Neural cell (in vitro differentiated cells): ENCODE measurements around the gene RAB3IL1. TPM values are rescaled to one million over a fixed set of nuclear protein-coding genes. Genes with fewer than 3 reads are reported as not detected.

Experiments
- H2AFZ ChIP-seq: fragments of 200-600, 300-800 bp; sonication (generic), shearing (Covaris generic); 2 replicates; pipeline ENCODE4 v1.6.0; 2014; ENCODE audit warnings: low read depth, mild to moderate bottlenecking, antibody characterized with exemption, low read length, moderate library complexity
- H3F3A ChIP-seq: fragments of 200-600 bp; shearing (Covaris generic); 2 replicates; pipeline ENCODE4 v1.6.1; 2016; ENCODE audit warnings: mild to moderate bottlenecking, moderate library complexity, mixed read lengths, antibody characterized with exemption, low read length; ENCODE audit not compliant: insufficient read depth, poor library complexity, severe bottlenecking
- H3K27ac ChIP-seq: fragments of 200-600, 300-800 bp; sonication (generic), shearing (Covaris generic); 2 replicates; pipeline ENCODE4 v1.5.1; 2014; ENCODE audit warnings: mild to moderate bottlenecking, low read length, moderate library complexity
- H3K27me3 ChIP-seq: fragments of 300-800, 200-600 bp; sonication (generic), shearing (Covaris generic); 2 replicates; pipeline ENCODE4 v1.6.0; 2014; ENCODE audit warnings: mild to moderate bottlenecking, low read depth, low read length, moderate library complexity; ENCODE audit not compliant: insufficient read depth
- H3K36me3 ChIP-seq: fragments of 300-800, 200-600 bp; sonication (generic), shearing (Covaris generic); 2 replicates; pipeline ENCODE4 v1.5.1; 2014; ENCODE audit warnings: mild to moderate bottlenecking, antibody characterized with exemption, low read length, moderate library complexity; ENCODE audit not compliant: insufficient read depth
- H3K4me2 ChIP-seq: fragments of 300-800, 200-600 bp; sonication (generic), shearing (Covaris generic); 2 replicates; pipeline ENCODE4 v1.6.0; 2014; ENCODE audit warnings: mild to moderate bottlenecking, low read length
- H3K4me3 ChIP-seq: fragments of 300-800, 200-600 bp; sonication (generic), shearing (Covaris generic); 2 replicates; pipeline ENCODE4 v1.5.1; 2014; ENCODE audit warnings: mild to moderate bottlenecking, low read length, moderate library complexity
- H3K79me2 ChIP-seq: fragments of 200-600 bp; shearing (Covaris generic); replicated peaks from 2 replicates; pipeline ENCODE4 v1.6.0; 2014; ENCODE audit warnings: mild to moderate bottlenecking, low read length, moderate library complexity; ENCODE audit not compliant: insufficient read depth
- H3K9ac ChIP-seq: fragments of 300-800, 200-600 bp; sonication (generic), shearing (Covaris generic); 2 replicates; pipeline ENCODE4 v1.6.1; 2016; ENCODE audit warnings: mild to moderate bottlenecking, low read length, mixed read lengths
- H3K9me2 ChIP-seq: fragments of 200-600 bp; shearing (Covaris generic); 2 replicates; pipeline ENCODE4 v1.6.1; 2016; ENCODE audit warnings: mild to moderate bottlenecking, low read length, mixed read lengths; ENCODE audit not compliant: insufficient read depth
- H3K9me3 ChIP-seq: fragments of 200-600, 300-800 bp; sonication (generic), shearing (Covaris generic); 2 replicates; pipeline ENCODE4 v1.6.1; 2016; ENCODE audit warnings: mild to moderate bottlenecking, mixed run types, low read length, moderate library complexity, mixed read lengths
- H4K20me1 ChIP-seq: fragments of 200-600 bp; shearing (Covaris generic); 2 replicates; pipeline ENCODE4 v1.6.1; 2016; ENCODE audit warnings: mild to moderate bottlenecking, mixed run types; ENCODE audit not compliant: insufficient read depth
- EP300 ChIP-seq: fragments of 450-650 bp; conservative IDR thresholded peaks from 2 replicates; pipeline ENCODE4 v1.6.1; 2014; ENCODE audit warnings: antibody characterized with exemption, mild to moderate bottlenecking, moderate library complexity; ENCODE audit not compliant: poor library complexity, severe bottlenecking
- EZH2 ChIP-seq: fragments of 200-600, 300-800 bp; shearing (Covaris generic), sonication (generic); IDR thresholded peaks from 2 replicates; pipeline ENCODE4 v1.6.1; 2014; ENCODE audit warnings: antibody characterized with exemption, low read length, borderline replicate concordance, mild to moderate bottlenecking; ENCODE audit not compliant: insufficient read depth, poor library complexity, severe bottlenecking
- MXI1 ChIP-seq: fragments of 450-650 bp; conservative IDR thresholded peaks from 2 replicates; pipeline ENCODE4 v1.6.1; 2014; ENCODE audit warnings: antibody characterized with exemption, mild to moderate bottlenecking; ENCODE audit not compliant: poor library complexity, severe bottlenecking
- POLR2AphosphoS5 ChIP-seq: IDR thresholded peaks from 2 replicates; pipeline ENCODE4 v1.6.1; 2012
- RAD21 ChIP-seq: fragments of 450-650 bp; conservative IDR thresholded peaks from 2 replicates; pipeline ENCODE4 v1.6.1; 2014; ENCODE audit warnings: antibody characterized with exemption, mild to moderate bottlenecking, moderate library complexity
- SMC3 ChIP-seq: fragments of 450-650 bp; conservative IDR thresholded peaks from 2 replicates; pipeline ENCODE4 v1.6.1; 2014; ENCODE audit warnings: antibody characterized with exemption, mild to moderate bottlenecking, moderate library complexity; ENCODE audit not compliant: poor library complexity
- TAF1 ChIP-seq: IDR thresholded peaks from 2 replicates; pipeline ENCODE4 v1.6.1; 2012; ENCODE audit warnings: low read depth
- polyA plus RNA-seq: library from polyadenylated mRNA; depleted of rRNA; stranded (reverse); fragments of >200 nt; gene quantifications from 2 replicates; pipeline ENCODE4 v1.2.3, GENCODE V29; 2014
- TF ChIP-seq, protein P1 (sequence below): fragments of 450-650 bp; IDR thresholded peaks from 2 replicates; pipeline ENCODE4 v1.5.1; 2014; ENCODE audit warnings: antibody characterized with exemption, mild to moderate bottlenecking, moderate library complexity; ENCODE audit not compliant: poor library complexity, severe bottlenecking
- TF ChIP-seq, protein P2 (sequence below): IDR thresholded peaks from 2 replicates; pipeline ENCODE4 v1.6.1; 2012; ENCODE audit warnings: borderline replicate concordance

Gene RAB3IL1
- polyA plus RNA-seq, 1 donor from 2014 or later = 1.6 TPM

DNA sequence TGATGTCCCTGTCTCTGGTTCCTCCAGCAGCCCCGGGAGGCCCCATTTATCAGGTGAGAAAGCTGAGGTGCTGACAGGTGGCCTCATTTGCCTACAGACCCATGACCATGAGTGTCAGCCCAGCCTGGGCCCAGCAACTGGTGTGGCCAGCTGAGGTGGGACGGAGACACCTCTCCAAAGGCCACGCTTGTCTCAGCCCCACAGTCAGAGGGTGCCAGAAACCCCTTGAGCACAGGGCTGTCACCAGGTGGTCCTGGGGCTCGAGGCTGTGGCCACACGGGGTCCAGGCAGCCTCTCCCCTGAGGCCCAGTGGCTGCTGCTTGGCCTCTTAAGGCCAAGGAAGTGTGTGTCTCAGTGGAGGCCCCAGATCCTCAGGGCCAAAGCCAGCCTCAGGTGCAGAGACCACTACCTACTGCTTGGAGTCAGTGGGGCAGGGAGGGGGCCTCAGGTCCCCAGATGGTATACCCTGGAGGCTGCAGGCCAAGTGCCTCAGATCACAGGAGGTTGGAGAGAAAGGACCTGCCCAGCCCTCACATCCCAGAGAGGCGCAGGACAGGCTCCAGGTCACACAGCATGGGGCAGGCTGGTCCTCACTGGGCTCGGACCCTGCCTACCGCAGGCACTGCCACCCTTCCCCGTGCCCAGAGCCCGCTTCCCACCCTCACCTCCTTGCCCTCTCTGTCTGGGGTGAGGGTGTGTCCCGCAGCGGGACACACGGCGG is 11.4 kb downstream of the RAB3IL1 start:
- Histone ChIP-seq H3K79me2 (no peaks in the 10 kb centered on the region), H3K36me3 (no peaks in the 10 kb centered on the region), H3K27me3 (no peaks in the 10 kb centered on the region), H3K27ac (no peak overlapping the region), H3K9ac (no peak overlapping the region), H3K4me2 (no peak overlapping the region), H3F3A (no peaks in the 10 kb centered on the region), H3K9me2 (no peaks in the 10 kb centered on the region), H3K9me3 (no peaks in the 10 kb centered on the region), H3K4me3 (no peak overlapping the region), H2AFZ (no peak overlapping the region), H4K20me1 (no peaks in the 10 kb centered on the region)
- TF ChIP-seq TAF1 = no peak
- TF ChIP-seq, protein P1, sequence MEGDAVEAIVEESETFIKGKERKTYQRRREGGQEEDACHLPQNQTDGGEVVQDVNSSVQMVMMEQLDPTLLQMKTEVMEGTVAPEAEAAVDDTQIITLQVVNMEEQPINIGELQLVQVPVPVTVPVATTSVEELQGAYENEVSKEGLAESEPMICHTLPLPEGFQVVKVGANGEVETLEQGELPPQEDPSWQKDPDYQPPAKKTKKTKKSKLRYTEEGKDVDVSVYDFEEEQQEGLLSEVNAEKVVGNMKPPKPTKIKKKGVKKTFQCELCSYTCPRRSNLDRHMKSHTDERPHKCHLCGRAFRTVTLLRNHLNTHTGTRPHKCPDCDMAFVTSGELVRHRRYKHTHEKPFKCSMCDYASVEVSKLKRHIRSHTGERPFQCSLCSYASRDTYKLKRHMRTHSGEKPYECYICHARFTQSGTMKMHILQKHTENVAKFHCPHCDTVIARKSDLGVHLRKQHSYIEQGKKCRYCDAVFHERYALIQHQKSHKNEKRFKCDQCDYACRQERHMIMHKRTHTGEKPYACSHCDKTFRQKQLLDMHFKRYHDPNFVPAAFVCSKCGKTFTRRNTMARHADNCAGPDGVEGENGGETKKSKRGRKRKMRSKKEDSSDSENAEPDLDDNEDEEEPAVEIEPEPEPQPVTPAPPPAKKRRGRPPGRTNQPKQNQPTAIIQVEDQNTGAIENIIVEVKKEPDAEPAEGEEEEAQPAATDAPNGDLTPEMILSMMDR = no peak
- no peak for TF ChIP-seq POLR2AphosphoS5
- no peak for TF ChIP-seq RAD21
- no peak for TF ChIP-seq EP300
- no peak for TF ChIP-seq MXI1
- no peak for TF ChIP-seq SMC3
- TF ChIP-seq, protein P2, sequence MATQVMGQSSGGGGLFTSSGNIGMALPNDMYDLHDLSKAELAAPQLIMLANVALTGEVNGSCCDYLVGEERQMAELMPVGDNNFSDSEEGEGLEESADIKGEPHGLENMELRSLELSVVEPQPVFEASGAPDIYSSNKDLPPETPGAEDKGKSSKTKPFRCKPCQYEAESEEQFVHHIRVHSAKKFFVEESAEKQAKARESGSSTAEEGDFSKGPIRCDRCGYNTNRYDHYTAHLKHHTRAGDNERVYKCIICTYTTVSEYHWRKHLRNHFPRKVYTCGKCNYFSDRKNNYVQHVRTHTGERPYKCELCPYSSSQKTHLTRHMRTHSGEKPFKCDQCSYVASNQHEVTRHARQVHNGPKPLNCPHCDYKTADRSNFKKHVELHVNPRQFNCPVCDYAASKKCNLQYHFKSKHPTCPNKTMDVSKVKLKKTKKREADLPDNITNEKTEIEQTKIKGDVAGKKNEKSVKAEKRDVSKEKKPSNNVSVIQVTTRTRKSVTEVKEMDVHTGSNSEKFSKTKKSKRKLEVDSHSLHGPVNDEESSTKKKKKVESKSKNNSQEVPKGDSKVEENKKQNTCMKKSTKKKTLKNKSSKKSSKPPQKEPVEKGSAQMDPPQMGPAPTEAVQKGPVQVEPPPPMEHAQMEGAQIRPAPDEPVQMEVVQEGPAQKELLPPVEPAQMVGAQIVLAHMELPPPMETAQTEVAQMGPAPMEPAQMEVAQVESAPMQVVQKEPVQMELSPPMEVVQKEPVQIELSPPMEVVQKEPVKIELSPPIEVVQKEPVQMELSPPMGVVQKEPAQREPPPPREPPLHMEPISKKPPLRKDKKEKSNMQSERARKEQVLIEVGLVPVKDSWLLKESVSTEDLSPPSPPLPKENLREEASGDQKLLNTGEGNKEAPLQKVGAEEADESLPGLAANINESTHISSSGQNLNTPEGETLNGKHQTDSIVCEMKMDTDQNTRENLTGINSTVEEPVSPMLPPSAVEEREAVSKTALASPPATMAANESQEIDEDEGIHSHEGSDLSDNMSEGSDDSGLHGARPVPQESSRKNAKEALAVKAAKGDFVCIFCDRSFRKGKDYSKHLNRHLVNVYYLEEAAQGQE = no peak
- TF ChIP-seq EZH2 = no peak

DNA sequence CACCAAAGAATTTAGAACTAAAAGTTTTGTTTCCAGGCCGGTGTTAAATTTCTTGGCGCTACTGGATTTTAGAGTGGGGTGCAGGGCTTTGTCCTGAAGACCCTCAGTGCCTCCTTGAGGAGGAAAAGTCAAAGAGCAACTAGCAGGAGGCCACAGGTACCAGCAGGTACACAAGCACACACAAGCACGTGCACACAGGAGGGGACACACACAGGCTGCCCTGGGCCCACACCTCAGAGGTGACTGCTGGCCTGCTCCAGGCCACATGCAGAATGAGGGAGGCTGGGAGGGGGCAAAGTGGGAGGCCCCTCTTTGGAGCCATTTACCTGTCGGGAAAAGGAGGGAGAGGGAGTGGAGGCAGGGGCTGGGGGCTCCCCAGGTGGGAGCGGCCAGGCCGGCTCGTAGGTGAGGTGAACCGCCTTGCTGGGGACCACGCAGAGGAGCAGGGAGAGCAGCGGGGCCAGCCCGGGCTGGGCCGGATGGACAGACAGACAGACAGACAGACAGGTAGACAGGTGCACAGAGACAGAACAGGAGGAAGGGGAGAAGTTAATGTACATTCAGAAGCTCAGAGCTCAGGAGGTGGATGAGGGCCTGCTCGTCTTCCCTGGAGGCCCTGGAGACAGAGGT is 12.2 kb downstream of the RAB3IL1 start:
- Histone ChIP-seq H3K9me3 (no peaks in the 10 kb centered on the region), H3K9me2 (no peaks in the 10 kb centered on the region), H3K79me2 (no peaks in the 10 kb centered on the region), H3K4me2 (no peak overlapping the region), H3K4me3 (no peak overlapping the region), H3K27ac (no peak overlapping the region), H3K9ac (no peak overlapping the region), H3K36me3 (no peaks in the 10 kb centered on the region), H3F3A (no peaks in the 10 kb centered on the region), H4K20me1 (no peaks in the 10 kb centered on the region), H3K27me3 (no peaks in the 10 kb centered on the region), H2AFZ (no peak overlapping the region)
- TF ChIP-seq MXI1 (no peak), SMC3 (no peak), EZH2 (no peak), RAD21 (no peak), EP300 (no peak), TAF1 (no peak), POLR2AphosphoS5 (no peak)
- TF ChIP-seq, protein P1 = no peak
- TF ChIP-seq, protein P2 = no peak
